Activated CD4-positive, alpha-beta T cell treated with anti-CD3 and anti-CD28 coated beads, Interleukin-2, amount 50 U/mL, for 16 hours (primary cell): Measurements from ENCODE around the gene EIF3B.
"Not testable (repeated sequence)": the region's sequence is repeated elsewhere in the genome, so short reads cannot be mapped to it uniquely, and the experiment has no call there.

Experiments used
- DNase-seq: peaks from one replicate; pipeline ENCODE4 v3.0.0-alpha.2; 2020

The EIF3B gene

DNA sequence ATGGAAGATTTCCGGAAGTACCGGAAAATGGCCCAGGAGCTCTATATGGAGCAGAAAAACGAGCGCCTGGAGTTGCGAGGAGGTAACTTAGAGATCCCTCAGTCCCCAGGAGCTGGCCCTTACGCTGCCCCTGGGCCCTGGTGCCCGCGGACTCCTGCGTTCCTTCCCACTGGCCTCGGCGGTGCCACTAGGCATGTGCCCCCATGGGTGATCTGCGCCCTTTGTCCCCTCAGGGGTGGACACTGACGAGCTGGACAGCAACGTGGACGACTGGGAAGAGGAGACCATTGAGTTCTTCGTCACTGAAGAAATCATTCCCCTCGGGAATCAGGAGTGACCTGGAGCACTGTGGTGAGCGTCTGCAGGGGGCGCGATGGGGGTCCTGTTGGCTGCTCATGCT is 24.5 kb downstream of the EIF3B start:
- no peak for DNase-seq

DNA sequence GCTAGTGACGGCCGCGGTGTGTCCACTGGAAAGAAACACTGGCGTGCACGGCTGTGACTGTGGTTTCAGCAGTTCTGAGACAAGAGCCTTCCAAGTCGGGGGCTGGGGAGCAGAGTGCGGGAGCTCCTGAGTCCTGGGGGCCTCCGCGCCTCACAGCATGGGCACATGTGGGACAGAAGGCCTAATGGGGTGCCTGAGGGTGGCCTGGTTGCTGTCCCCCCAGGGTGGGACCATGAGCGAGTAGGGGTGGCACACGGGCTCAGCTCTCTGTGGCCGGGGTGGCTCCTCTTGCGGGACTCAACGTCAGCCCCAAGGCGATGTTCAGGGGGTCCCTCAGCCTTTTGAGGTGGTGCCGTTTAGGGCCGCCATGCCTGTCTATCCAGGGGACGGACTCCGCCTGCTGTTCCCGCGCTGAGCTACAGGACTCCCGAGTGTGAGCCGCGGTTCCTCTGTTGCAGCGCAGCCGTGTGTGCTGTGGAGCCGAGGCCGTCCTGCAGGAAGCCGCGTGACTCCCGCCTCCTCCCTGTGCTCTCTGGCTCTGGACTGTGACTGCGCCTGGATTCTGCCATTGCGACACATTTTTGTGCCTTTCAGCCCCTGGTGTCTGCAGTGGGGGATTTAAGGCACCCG is 25.3 kb downstream of the EIF3B start:
- DNase-seq = no peak

DNA sequence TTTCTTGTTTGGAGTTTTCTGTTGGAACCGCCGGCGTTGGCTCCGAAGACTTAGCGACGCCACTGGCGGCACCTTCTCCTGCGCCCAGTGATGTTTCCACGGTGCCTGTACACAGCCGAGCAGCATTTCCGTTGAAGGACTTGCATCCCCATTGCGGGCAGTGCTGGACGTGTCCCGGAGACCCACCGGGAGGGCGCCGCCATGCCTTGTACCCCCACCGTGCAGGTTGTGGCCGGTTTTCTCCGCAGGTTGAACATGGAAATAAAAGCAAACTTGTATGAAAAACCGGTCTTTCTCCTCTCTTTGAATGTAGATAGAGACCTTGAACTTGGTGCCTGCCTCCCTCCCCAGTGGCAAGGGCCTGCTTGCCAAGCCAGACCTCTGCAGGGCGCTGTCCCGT is 25.8 kb downstream of the EIF3B start:
- DNase-seq = no peak

DNA sequence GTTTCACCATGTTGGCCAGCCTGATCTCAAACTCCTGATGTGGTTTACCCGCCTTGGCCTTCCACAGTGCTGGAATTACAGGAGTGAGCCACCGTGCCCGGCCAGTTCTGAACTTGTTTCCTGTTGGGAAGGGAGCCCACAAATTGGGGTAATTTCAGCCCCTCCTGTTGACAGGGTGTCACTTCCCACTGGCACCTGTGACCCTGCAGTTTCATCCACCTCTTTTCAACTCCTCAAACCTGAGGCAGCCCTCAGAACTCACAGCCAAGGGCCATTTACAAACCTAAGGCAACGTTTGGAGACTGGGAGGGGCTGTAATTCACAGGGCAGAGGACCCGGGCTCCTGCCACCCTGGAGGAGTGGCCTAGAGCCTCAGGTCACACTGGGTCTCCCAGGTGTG is 26.6 kb downstream of the EIF3B start:
- DNase-seq = no peak

DNA sequence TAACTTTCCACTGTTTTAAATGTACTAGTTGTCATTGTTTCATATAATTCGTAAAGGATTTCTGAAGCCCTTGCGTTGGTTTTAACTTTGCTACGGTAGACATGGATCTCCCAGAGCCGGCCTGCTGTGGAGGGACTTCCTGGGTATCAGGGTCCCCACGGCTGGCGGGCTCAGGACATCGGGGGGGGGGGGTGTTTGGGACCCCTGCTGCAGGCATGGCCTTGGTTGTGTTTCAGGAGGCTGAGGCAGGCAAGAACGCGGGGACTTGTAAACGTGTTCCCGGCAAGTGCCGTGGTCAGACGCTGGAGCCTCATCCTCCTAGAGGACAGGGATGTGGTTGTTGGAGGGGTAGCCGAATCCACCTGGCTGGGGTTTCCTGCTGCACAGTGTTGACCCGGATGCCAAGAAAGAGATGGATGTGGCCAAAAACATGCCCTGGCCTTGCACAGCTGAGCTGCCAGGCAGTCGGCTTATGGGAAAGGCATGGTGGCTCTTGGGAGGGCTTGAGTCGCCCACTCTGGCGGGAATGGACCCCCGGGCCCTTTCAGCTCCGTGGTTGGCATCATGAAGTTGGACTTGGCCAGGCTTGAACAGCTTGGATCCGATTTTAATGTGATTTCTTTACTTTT is 27.4 kb downstream of the EIF3B start:
- DNase-seq = no peak

DNA sequence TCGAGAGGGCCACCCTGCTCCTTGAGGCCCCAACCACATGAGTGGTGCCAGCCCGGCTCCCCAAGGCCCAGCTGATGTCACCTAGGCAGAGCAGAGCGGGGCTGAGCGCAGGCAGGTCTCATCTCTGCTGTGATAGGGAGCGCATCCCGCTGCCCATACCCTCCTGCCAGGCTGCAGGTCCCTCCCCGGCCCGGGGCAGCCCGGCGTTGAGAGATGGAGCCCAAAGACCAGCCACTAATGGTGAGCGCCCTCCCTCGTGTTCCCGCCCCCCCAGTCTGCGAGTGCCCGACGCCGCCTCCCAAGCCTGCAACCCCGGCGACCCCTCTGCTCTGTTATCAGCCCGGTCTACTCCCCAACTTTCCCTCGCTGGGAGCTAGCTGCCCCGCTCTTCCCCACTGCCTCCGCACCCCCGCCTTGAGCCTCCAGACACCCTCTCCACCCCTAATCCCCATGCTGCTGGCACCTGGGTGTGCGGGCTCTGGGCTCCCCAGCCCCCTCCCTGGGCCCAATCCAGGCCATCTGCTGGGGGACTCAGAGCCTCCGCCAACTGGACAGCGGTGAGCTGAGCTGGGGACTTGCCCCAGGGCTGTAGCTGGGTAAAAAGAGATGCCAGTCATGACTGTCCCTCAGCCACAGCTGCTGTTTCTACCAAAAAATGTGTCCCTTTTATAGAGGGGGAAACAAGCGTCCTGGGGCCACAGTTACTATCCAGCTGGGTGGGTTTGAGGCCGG is 29.1 kb downstream of the EIF3B start:
- no peak for DNase-seq

DNA sequence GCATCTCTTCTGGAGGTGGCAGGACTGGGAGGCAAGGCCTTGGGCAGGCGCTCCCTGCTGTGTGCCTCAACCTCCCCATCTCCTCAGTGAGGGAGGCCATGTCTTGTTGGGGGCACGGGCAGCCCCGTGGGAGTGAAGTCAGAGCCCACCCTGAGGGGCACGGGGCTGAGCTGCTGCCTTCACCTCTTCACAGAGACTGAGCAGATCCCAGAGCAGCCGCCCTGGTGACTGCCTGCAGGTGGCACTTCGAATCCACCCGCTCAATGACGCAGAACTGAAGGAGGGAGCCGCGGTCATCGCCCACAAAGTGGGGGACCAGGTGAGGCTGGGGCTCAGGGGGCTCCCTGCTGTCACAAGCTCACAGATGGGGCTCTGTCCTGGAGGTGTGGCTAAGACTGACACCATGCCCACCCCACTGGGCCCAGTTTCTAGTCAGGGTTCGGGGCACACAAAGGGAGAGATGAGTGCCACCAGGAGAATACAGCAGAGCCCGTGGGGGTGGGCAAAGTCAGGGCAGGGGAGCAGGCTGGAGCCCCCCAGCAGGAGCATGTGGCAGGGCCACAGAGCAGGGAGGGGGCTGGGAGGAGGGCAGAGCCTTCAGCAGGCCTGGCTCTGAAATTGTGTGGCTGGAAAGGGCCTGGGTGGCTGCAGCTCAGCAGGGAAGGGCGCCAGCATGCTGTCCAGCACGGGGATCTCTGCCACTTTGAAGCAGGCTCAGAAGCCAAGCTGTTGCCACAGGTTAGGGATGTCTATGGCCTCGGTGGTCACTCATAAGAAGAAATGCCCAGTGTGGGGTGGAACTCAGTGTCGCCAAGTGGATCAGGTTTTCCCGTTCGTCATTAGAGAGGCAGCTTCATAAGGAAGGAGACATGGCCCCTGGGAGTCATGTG is 30.0 kb downstream of the EIF3B start:
- DNase-seq = no peak

DNA sequence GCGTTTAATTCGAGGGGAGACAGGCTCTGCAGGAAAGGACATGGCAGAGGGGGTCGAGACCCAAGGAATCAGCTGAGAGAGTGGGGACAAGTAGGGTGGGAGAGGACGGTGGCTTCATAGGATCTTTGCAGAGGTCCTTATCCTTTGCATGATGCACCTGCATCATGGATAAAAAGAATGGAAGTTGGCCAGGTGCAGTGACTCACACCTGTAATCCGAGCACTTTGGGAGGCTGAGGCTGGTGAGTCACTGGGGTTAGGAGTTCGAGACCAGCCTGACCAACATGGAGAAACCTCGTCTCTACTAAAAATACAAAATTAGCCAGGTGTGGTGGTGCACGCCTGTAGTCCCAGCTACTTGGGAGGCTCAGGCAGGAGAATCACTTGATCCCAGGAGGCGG is 31.5 kb downstream of the EIF3B start:
- DNase-seq = not testable (repeated sequence)

DNA sequence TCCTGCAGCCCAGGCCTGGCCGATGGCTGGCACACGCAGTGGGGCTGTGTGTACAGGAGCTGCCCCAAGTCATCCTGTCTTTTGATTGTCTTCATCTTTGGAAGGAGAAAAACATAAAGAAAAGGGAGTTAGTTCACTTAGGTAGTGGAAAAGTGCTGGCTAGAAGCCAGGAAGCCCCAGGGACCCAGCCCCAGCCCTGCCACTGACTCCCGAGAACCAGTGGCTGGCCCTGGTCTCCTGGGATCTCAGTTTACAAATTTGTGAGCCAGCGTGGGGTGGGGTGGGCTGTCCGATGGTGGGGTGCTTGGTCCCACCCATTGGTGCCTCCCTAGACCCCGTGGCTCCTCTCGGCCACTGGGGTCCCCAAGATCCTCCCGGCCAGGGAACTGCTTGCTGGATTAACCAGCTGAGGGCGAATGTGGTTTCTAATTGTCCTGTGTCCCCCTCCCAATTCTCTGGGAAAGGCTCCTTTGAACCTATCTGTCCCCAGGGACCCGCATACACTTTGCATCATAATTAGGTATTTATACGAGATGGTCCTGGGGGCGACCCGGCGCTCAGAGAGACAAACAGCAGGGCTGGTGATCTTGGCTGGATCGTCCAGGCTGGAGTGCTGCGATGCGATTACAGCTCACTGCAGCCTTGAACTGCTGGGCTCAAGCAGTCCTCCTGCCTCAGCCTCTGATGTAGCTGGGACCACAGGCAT is 32.5 kb downstream of the EIF3B start:
- DNase-seq = no peak

DNA sequence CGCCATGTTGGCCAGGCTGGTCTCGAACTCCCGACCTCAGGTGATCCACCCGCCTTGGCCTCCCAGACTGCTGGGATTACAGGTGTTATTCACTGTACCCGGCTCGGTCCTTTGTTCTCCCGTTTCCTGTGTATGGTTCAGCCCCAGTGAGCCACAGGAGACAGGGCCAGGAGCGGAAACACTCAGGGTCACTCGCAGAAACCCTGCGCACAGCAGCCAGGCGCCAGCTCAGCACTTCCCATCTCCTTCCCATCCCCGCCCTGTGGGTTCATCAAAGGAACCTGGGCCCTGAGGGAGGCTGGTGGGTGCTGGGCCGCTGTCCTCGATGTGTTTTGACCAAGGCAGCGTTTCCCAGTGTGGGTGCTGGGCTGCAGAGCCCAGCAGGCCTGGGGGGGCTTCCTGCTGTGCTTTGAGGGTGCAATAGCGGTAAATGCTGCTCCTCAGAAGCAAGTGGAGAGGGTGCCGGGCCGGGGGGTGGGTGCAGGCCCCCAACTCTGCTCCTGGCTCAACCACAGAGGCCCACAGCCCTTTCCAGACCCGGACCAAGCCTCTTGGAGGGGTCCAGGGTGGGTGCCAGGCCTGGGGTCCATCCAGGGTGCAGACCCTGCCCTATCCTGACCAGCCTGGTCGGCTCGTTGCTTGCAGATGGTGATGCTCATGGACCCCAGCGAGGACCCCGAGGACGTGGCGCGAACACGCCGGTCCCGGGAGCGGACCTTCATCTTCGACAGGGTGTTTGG is 33.4 kb downstream of the EIF3B start:
- no peak for DNase-seq

DNA sequence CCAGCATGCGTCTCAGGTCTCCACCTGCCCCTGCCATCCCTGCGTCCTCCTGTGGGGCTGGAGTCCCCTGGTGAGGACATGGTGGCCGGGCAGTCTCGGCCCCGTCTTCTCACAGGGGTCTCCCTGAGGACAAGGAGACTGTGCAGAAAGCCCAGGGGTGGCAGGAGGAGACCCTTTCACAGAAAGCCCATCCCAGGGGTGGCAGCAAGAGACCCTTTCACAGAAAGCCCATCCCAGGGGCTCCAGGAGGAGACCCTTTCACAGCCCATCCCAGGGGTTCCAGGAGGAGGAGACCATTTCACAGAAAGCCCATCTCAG is 34.0 kb downstream of the EIF3B start:
- no peak for DNase-seq

DNA sequence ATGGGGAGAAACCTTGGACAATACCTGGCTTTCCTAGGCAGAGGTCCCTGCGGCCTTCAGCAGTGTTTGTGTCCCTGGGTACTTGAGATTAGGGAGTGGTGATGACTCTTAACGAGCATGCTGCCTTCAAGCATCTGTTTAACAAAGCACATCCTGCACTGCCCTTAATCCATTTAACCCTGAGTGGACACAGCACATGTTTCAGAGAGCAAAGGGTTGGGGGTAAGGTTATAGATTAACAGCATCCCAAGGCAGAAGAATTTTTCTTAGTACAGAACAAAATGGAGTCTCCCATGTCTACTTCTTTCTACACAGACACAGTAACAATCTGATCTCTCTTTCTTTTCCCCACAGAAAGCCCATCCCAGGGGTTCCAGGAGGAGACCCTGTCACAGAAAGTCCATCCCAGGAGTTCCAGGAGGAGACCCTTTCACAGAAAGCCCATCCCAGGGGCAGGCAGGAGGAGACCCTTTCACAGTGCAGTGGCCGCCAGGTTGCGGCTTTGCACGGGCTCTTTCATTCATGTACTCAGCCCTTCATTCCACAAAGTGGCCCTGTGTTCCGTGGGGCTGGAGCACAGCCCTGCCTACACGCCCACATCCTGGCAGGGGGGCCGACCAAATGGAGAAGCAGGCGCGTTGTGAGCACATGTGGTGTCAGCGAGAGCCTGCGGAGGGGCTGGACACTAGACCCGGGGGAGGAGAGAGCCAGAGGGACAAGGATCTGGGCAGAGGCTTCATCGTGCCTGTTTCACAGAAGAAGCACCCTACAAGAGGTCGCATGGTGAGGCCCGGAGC is 35.6 kb downstream of the EIF3B start:
- DNase-seq = not testable (repeated sequence)

DNA sequence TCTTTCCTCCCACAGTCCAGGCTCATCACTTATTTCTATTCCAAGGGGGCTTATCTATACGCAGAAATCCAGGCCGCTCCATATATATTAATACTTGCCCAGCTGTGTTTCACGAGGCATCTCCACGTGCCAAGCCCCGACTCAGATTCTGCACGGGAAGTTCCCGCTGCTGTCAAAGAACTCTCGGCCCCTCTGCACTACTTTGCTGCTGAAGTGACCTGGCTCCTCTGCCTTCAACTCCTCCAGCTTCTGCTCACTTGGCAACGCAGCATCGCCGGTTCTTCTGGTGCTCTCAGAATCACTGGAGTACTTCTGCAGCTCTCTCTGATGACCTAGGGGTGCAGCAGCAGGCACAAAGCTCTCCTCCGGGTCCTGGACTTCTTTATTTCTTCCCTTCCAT is 39.1 kb downstream of the EIF3B start:
- no peak for DNase-seq

DNA sequence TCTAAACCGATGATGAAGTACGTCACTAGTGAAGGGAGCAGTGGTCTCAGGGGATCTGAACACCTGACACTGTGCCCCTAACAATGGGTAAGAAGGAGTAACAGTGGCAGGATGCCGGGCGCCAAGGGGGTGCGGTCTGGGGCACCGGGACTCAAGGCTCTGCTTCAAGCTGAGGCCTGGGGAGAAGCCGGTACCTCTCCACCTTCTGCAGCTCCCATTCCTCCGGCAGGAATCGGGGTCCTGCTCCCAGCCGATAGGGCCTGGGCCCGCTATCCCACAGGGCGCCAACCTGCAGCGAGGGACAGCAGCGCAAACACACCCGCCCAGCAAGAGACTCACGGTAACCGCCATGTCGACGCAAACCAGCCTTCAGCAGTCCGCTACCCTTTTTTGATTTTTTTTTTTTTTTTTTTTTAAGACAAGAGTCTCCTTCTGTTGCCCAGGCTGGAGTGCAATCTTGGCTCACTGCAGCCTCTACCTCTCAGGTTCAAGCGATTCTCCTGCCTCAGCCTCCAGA is 40.0 kb downstream of the EIF3B start:
- no peak for DNase-seq

DNA sequence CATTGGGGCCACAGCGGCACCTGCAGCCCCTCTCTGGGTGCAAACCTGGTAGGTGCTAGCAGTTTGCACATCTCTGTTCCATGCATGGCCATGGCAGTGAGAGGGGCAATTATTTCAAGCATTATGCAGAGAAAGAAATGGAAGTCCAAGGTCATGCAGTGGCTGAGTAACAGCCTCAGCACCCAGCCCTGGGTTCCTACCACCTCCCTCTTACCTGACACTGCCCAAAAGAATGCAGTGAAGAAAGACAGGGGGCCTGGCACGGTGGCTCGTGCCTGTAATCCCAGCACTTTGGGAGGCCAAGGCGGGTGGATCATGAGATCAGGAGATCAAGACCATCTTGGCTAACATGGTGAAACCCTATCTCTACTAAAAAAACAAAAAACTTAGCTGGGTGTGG is 43.9 kb downstream of the EIF3B start:
- DNase-seq = no peak

DNA sequence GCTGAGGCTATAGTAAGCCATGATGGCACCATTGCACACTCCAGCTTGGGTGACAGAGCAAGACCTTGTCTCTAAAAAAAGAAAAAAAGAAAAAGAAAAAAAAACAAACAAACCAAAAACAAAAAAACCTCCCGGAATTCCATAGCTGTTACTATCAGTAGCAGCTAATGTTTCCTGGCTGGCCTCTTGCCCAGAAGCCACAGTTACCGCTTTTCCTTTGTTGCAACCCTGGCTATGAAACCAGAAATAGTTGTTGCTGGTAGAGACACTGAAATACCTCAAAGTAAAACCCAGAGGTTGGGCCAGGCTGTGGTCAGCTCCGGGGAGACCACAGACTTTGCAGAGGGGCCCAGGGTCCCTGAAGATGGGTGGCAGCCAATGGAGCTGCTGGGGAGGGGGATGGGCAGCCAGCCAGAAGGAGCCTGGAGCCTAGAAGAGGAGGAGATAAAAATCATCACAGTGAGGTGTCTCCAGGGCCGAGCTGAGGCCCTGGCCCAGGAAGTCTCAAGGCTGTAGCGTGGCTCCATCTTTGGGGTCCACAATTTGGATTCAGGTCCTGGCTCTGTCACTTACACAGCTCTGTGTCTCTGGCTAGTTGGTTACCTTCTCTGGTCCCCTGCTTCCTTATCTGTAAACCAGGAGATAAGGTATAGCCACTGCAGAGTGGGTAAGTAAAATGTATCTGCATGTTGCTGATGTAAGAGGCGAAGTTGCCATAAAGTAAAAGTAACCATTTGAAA is 45.4 kb downstream of the EIF3B start:
- DNase-seq = peak; percentile 40

DNA sequence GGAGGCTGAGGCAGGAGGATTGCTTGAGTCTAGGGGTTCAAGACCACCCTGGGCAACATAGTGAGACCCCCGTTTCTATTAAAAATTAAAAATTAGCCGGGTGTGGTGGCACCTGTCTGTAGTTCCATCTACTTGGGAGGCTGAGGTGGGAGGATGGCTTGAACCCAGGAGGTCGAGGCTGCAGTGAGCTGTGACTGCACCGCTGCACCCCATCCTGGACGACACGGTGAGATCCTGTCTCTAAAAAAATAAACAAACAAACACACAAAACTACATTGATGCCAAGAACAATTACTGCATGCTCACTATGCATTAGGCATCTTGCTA is 48.0 kb downstream of the EIF3B start:
- no peak for DNase-seq

DNA sequence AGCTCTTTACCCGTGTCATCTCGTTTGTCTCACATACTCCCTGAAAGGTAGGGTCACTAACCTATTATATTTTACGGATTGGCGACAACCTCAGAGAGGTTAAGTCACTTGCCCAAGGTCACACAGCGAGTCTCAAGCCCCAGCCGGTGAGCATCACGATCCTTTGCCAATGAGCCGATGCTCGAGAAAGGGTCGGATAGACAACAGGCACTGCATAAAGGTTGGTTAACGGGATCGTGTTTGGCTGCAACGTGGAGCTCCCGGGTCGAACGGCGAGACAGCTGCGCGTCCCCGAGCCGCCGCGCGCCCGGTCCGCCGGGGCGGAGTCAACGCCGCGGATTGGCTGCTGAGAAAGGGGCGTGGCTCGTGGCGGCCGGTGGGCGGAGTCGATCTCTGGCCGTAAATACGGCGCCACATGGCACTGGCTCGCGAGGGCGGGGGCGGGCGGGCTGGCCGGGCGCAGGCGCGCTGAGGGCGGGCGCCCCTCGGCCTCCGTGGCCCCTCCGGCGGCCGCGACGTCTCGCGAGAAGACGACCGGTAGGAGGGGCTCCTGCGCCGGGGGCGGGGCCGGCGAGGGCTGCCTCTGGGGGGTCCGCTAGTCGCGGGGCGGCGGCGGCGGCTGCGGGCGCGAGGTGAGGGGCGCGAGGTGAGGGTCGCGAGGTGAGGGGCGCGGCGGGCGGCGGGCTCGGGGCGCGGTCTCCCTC is 48.5 kb downstream of the EIF3B start, which contains the start of gene CHST12:
TSS of gene CHST12 (plus strand) at position 598 of the 704 bp plus-strand sequence. CDS start 29,029 bp downstream, outside the sequence.
- DNase-seq = peak; percentile 93
